ENCODE results near the gene TMEM179.

TMEM179 gene

DNA sequence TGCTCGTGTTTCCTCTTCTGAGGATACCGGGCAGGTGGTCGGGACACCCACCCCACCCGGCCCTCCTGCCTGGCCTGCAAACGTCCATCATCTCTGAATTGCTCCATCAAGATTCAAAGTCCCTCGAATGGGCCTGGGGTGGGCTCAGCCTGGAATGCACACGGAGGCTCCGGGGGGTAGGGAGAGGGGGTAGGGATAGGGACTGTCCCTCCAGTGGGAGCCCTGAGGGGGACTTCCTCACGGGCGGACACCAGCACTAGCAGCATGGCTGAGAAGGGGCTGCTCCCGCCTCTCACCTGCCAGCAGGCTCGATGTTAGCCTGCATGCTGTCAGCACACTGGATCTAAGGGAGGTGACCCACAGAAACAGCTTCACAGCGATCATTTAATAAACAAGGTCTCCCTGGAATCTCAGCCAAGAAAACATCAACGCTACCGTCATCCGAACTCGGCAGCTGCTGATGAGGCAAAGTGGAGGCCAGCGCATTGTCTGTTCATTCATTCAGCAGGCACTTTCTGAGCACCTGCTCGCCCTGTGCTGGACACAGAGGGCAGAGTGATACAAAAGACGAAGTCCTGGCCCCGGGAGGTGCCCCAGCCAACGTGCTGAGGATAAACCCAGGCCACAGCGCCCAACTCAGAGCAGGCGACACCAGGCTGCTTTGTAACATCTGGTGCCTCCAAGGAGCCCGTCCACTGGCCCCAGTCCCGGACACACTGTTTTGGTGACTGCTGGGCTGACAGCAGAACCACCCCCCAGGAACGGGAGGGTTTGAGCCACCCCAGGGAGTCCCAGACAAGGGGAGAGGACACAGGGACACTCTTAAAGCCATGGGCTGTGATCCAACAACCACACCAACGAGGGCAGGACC, 6.3 kb downstream of the TMEM179 start:
- DNase-seq: no peak

DNA sequence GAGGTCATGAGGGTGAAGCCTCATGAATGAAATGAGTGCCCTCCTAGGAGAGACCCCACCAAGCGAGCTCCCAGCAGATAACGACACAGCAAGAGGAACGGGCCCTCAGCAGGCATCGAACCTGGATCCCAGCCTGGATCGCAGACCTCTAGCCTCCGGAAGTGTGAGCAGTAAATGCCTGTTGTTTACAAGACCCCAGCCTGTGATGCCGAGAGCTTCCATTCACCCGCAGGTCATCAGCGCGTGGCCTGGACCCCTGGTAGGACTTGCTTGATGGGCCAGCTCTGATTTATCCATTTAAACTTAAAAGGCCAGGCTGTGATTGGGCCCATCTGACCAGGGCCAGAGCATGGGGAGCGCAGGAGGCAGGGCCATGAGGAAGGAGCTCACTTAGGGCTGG, 7.0 kb downstream of the TMEM179 start:
- no peak for DNase-seq

DNA sequence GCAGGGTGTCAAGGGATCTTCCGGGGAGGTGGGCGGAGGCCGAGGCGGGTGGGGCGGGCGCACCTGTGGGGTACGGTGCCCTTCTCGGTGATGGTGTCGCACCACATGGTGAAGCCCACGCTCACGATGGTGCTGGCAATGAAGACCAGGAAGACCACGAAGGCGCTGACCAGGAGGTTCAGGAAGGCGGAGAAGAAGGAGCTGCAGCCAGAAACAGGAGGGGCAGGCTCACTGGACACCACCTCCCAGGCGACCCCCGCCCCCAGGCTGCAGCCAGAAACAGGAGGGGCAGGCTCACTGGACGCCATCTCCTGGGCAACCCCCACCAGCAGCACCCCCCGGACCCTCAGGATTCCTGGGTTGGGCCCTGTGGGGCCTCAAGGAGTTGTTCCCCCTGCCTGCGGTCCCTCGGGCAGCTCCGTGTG, 7.6 kb downstream of the TMEM179 start:
- no peak for DNase-seq

GRCh38 chr14:104596451-104596918, 8.1 kb downstream of the TMEM179 start:
- no peak for DNase-seq

DNA sequence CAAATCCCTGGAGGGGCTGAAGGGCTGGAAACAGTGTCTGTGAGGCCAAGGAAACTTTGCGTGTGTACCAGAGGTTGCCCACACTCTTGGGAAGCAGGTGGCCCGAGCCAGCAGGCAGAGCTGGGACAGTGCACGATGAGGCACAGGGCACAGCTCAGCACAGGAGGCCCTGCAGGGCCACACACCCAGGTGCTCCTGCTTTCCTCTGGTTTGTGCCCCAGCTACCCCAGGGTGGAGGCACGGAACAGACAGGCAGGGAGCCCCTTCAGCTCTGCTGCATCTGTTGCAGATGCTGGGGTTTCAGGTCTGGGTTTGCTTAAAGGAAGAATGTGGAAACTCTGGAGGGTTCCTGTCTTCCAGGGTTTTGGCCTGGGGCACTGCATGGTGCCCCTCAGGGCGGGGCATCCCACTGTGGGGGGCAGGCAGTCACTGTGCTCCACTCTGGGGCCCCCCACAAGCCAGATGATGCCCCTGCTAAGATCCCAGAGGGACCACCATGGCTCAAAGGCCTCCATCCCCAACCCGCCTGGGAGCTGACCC, 8.6 kb downstream of the TMEM179 start:
- no peak for DNase-seq

- no peak for DNase-seq
These were observed 9.4 kb downstream of the TMEM179 start for GRCh38 chr14:104595116-104595675.

DNA sequence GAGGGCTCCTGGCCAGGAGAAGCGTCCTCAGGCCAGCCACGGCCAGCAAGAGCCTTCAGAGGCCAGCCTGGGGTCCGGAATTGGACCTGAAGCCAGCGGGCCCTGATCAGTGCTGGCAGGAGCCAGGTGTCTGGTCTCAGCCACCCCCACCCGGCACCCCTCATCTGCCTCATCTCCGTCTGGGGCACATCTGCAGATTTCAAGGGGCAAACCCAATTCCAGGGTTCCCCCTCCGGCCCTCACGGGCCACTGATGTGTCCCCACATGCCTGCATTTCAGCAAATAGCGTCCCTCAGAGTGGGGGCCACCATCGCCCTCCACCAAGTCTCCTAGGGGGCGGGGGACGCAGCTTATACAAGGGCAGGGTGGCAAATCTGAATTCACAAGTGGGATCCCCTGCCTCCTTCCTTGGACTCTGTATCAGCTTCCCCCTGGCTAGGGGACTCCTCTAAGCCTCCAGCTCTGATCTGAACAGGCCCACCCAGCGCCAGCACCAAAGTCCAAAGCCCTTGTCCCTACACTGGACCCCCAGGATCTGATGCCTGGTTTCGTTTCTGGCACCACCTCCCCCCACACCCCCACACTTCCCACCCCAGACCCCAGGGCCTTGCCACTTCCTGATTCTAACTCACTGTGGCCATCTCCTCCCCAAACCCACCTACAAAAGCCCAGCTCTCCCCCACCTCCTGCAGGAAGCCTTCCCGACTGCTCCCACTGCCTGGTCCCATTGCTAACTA, 10.1 kb downstream of the TMEM179 start:
- DNase-seq: no peak

GRCh38 chr14:104593710-104594136, 10.8 kb downstream of the TMEM179 start:
- DNase-seq: no peak

GRCh38 chr14:104593241-104593701, 11.3 kb downstream of the TMEM179 start:
- no peak for DNase-seq

DNA sequence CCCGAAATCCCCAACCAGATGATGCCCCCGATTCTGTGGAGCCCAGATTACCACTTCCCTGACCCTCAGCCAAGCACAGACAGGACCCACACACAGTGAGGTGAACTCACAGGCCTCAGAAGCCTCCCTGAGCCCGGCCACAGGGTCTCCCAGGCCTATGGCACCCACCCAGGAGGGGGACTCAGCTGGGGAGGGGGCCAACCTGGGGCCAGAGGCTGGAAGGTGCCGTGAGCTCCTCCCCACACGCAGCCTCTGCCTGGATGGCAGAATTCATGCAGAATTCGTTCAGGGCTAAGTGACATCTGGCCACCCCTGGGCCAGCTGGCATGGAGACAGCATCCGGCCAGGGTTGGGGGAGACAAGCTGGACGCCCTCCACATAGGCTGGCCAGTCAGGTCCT, 11.8 kb downstream of the TMEM179 start:
- no peak for DNase-seq

GRCh38 chr14:104592292-104592672, 12.3 kb downstream of the TMEM179 start:
- DNase-seq: no peak

DNA sequence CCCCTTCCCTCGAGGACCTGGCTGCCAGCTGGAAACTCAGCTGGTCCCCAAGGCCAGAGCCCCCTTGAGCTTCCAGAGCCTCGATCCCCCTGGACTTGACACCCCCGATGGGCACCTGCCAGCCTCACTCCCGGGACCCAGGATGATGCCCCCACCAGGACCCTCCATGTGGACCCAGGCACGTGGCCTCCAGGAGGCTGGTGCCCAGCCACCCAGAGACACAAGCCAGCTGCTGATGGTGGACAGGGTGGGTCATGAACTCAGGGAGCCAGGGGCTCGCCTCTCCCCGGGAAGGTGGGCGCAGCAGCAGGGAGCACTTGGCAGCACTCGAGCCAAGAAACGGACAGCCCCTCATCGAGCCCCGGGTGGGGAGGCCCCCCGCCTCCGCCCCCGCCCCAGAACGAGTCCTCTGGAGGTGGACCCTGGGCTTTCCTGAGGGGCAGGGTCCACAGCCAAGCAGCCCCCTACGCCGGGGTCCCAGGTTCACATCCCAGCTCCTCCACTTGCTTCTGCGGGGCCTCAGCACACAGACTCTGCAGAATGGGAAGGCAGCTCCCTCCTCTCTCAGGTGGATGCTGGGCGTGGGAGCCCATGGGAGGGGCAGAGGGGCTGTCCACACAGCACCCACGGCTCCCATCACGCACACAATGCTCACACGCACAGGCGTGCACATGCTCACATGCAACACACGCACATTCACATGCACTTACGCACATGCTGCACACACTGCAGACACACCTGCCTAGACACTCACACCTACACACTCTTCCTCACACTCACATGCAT, 12.9 kb downstream of the TMEM179 start:
- no peak for DNase-seq

- DNase-seq: no peak
These were observed 13.5 kb downstream of the TMEM179 start for GRCh38 chr14:104591031-104591430.

GRCh38 chr14:104590240-104590965, 14.2 kb downstream of the TMEM179 start:
- DNase-seq: no peak

DNA sequence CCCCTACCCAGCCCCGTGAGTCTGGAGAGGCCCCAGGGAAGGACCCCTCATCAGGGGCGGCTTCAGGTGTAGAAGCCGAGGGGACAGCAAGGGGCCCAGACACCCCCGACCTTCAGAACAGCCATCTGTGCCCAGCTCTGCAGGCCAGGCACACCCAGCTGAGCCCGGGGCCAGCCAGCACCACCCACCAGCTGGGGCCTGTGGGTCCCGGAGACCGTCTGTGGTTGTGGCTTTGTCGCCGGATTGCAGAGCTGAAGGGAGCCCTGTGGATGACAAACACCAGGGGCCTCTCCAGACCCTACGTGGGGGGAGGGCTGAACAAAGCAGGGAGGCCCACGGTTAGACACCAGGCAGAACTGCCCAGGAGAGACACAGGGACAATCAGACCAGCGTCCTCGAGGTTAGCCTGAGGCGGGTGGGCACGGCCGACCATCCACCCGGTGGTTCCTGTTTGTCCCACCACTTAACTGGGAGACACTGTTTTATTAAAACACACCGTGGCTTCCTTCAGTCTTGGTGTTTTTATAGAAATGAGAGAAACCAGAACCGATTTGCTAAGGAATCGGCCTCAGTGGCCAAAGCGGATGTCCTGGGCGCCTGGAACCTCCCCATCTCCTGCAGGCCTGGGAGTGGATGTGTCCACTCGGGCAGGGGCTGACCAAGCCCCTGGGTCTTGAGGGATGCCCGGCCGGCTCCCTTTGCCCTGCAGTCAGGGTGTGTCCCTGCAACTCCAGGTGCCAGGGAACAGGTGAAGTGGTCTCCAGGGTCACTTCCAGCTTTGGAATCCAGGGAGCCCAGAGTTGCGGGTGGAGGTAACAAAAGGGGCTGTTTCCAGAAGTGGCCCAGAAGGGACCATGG, 15.0 kb downstream of the TMEM179 start:
- no peak for DNase-seq

DNA sequence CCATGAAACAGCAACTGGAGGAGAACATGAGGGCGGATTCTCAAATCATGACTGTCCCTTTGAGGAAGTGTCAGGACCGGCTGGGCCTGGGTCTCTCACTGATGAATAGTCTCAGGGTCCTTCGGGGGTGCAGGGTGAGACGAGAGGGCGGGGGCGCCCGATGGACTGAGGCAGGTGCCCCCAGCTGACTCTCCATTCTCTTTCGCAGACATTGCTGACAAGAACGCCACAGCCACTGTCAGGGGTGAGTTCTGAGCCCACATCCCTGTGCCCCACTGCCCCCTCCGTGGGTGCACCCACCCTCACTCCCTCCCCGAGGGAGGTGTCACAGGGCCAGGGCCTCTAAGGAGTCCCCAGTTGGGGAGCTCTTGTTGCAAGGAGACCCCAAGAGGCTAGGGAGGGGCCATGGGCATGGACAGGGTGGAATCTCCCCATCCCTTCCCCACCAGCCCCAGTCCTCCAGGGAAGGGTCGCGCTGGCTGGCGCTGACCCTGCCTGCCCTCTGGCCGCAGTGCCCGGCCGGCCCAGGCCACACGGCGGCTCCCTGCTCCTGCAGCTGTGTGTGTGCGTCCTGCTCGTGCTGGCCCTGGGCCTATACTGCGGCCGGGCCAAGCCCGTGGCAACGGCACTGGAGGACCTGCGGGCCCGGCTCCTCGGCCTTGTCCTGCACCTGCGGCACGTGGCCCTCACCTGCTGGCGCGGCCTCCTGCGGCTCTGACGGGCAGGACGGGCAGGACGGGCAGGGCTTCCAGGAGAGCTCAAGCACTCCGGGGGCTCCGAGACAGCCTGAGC, 16.3 kb downstream of the TMEM179 start:
- DNase-seq: no peak

DNA sequence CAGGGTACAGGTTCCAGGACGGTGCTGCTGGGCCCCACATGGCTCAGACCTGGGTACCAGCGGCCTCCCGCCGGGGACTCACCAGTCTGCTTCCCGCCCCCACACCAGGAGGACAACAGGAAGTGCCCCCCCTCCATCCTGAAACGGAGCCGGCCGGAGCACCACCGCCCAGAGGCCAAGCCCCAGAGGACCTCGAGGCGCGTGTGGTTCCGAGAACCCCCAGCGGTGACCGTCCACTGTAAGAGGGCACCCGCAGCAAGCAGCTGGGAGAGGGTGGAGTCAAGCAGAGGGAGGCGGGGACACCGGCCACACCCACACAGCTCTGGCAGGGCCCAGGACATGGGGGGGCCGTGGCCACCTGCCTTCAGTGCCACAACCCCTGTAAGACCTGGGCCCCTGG, 16.9 kb downstream of the TMEM179 start:
- DNase-seq: no peak

GRCh38 chr14:104586832-104587620, 17.5 kb downstream of the TMEM179 start:
- DNase-seq: no peak

Measured in inflammatory macrophage (primary cell).